ENCODE results near the gene ASCL2.

ASCL2 gene

DNA sequence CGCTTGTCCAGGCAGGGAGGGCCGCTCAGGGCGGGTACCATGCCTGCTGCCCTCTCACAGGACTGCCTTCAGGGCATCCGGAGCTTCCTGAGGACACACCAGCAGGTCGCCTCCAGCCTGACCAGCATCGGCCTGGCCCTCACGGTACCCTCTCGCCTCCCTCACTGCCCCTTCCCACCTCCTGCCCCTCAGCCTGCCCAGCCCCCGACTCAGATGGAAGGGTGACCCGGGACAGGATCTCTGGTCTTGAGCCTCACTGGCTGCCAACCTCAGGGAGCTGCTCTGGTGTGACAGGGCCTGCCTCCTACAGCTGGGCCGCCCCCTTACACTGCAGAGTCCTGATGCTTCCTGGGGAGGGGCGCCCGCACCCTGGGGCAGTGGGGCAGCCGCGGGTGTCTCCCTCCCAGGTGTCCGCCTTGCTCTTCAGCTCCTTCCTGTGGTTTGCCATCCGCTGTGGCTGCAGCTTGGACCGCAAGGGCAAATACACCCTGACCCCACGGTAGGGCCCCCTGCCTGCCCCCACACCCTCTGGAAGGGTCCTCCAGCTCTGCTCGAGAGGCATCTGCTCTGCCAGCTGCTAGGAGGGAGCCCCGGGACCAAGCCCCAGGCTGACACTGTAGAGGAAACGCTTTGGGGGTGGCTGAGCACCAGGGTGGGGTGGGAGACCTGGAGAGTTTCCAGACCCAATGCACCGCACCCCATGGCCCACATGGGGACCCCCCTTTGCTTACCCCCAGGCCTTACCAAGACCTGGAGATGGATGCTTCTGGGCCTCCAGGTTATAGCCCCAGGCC lies 46.0 kb upstream of the ASCL2 start:
- DNase-seq (ENCODE audit: extremely low read depth, low read depth), result no peak
- H3K4me3 ChIP-seq (replicated peaks; ENCODE audit: low read depth, low read length), result no peak overlapping the region
- TF ChIP-seq, protein P1, sequence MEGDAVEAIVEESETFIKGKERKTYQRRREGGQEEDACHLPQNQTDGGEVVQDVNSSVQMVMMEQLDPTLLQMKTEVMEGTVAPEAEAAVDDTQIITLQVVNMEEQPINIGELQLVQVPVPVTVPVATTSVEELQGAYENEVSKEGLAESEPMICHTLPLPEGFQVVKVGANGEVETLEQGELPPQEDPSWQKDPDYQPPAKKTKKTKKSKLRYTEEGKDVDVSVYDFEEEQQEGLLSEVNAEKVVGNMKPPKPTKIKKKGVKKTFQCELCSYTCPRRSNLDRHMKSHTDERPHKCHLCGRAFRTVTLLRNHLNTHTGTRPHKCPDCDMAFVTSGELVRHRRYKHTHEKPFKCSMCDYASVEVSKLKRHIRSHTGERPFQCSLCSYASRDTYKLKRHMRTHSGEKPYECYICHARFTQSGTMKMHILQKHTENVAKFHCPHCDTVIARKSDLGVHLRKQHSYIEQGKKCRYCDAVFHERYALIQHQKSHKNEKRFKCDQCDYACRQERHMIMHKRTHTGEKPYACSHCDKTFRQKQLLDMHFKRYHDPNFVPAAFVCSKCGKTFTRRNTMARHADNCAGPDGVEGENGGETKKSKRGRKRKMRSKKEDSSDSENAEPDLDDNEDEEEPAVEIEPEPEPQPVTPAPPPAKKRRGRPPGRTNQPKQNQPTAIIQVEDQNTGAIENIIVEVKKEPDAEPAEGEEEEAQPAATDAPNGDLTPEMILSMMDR (IDR thresholded peaks at IDR 0.05; ENCODE audit: low read depth, low read length, missing control alignments), result no peak

DNA sequence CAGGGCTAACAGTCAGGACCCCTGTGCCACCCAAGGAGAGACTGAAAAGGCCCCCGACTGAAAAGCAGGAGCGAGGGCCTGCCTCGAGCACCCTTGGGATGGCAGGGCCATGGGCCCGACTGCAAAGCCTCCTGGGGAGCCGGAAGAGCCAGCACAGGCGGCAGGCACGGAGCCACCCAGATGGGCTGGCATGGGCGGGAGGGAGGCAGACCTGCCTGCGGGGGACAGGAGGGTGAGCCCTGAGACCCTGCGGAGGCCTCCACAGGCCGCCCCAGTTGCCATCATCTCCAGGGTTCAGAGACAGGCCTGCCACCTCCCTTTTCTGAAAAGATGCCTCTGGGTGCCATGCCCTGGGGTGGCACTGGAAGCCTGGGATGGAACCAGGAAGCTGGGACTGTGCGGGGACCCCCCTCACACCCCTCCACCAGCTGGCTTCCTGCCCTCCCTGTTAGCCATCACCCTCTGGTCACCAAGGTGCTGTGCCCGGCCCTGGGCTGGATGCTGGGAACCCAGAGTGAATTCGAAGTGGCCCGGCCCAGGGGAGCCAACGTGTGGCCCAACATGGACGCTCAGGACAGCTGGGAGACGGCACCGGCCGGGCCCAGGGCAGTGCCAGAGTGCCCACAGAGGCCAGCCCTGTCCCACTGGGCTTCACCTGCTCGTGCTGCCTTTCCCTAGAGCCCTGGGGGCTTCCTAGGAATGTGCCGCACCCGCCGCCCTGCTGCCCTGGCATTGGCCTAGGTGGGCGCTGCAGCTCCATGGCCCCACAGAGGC lies 45.2 kb upstream of the ASCL2 start:
- DNase-seq (ENCODE audit: extremely low read depth, low read depth), result no peak
- H3K4me3 ChIP-seq (replicated peaks; ENCODE audit: low read depth, low read length), result no peak overlapping the region
- TF ChIP-seq, protein P1 (IDR thresholded peaks at IDR 0.05; ENCODE audit: low read depth, low read length, missing control alignments), result no peak

DNA sequence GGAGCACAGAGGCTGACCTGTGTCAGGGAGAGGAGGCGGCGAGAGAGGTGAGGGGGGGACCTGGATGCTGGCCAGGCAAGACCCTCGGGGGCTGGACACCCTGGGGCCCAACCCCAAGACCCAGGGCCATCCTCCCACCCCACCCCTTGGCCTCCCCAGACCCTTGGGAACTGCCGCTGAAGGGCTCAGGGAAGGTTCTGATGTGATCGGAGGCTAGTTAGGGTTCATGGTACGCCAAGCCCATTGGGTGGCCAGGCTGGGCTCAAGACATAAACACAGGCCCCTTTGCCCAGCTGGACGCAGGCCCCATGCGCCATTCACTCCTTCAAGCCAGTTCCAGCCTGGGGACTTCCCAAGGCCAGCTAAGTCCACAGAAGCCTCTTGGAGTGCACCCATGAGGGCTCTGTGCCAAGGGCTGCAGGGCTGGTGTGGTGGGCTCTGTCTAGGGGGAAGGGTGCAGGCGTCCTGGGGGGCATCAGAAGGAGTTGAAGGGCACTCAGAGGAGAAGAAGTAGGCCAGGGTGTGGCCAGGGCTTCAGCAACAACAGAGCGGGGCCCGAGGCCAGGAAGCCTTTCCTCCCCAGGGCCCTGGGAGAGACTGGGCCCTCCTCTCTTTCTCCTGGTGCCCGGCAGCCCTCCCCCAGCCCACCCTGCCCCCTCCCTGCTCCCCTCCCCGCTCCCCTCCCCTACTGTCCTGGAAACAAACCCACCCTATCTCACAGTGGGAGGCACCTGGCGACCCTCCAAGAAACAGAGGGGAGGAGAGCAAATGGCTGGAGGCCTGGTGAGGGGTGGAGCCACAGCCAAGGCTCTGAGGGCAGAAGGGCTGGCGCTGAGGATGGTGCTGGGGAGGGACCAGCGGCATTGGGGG lies 44.4 kb upstream of the ASCL2 start:
- peak; percentile 35 for DNase-seq (ENCODE audit: extremely low read depth, low read depth)
- TF ChIP-seq, protein P1 (IDR thresholded peaks at IDR 0.05; ENCODE audit: low read depth, low read length, missing control alignments), result no peak
- no peak overlapping the region for H3K4me3 ChIP-seq (replicated peaks; ENCODE audit: low read depth, low read length)

GRCh38 chr11:2314136-2314524 lies 43.7 kb upstream of the ASCL2 start:
- no peak overlapping the region for H3K4me3 ChIP-seq (replicated peaks; ENCODE audit: low read depth, low read length)
- no peak for DNase-seq (ENCODE audit: extremely low read depth, low read depth)
- TF ChIP-seq, protein P1 (IDR thresholded peaks at IDR 0.05; ENCODE audit: low read depth, low read length, missing control alignments), result no peak

DNA sequence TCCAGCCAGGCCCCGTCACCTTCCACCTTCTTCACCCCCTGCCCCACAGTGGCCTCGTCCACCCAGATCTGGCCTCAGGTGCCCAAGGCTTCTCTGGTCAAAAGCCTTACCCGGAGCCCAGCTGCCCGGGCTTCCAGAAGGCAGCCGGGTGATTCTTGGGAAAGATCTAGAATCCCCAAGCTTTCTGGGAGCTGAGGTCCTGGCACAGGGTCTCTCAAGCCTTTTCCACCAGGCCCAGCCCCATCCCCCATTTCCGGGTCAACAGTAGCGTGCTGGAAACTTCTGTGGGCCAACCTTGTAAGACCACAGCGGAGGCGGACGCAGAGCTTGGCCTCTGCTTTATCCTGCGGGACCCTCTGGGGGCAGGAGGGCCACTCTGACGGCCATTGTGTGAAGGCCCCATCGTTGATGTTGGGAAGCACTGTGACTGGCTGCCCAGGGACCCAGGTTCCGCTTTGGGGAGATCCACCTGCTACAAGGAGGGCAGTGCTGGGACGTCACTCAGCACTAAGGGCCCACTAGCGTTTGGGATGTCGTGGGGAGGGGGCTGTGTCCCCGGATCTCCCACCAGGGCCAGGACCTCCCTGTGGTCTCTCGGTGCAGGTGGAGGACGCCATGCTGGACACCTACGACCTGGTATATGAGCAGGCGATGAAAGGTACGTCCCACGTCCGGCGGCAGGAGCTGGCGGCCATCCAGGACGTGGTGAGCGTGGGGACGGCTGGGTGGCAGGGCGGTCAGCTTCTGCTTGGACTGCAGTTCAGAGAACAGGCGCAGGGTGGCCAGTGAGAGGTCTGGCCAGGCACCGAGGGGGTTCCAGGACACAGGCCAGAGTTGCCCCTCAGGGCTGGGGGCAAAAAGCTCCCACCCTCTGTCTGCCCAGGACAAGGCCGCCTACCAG lies 42.9 kb upstream of the ASCL2 start:
- no peak overlapping the region for H3K4me3 ChIP-seq (replicated peaks; ENCODE audit: low read depth, low read length)
- TF ChIP-seq, protein P1 (IDR thresholded peaks at IDR 0.05; ENCODE audit: low read depth, low read length, missing control alignments), result no peak
- DNase-seq (ENCODE audit: extremely low read depth, low read depth), result no peak

All from HFF-Myc (cell line).